Endothelial cell of umbilical vein (primary cell): ENCODE data around the gene NUP54.

Experiments
- EZH2 ChIP-seq: IDR thresholded peaks from 2 replicates; pipeline ENCODE4 v1.6.1; 2012; ENCODE audit warnings: borderline replicate concordance, low read depth, mild to moderate bottlenecking, moderate library complexity, low read length, inconsistent platforms; ENCODE audit not compliant: severe bottlenecking
- JUN ChIP-seq: IDR thresholded peaks from 2 replicates; pipeline ENCODE4 v1.6.1; 2011; ENCODE audit warnings: borderline replicate concordance, low read depth; ENCODE audit not compliant: insufficient read length, insufficient read depth
- POLR2A ChIP-seq: IDR thresholded peaks from 2 replicates; pipeline ENCODE4 v1.6.1; 2012; ENCODE audit warnings: low read depth, mild to moderate bottlenecking, control low read depth, low read length
- POLR2AphosphoS5 ChIP-seq: IDR thresholded peaks from 2 replicates; pipeline ENCODE4 v1.6.1; 2012; ENCODE audit warnings: low read depth, mild to moderate bottlenecking, control low read depth, low read length, moderate library complexity; ENCODE audit not compliant: insufficient read depth
- TF ChIP-seq, protein P1 (sequence below), 2 donors: IDR thresholded peaks; 1 replicate in 1 of 2; 2 replicates in 1 of 2; pipeline ENCODE4 v1.5.1; 2011; ENCODE audit warnings: low read length in 2 of 2, mild to moderate bottlenecking in 2 of 2, moderate library complexity in 2 of 2, control low read depth in 1 of 2, inconsistent platforms in 1 of 2, low read depth in 1 of 2; ENCODE audit not compliant: insufficient read depth in 1 of 2; ENCODE audit errors: extremely low read depth in 1 of 2

DNA sequence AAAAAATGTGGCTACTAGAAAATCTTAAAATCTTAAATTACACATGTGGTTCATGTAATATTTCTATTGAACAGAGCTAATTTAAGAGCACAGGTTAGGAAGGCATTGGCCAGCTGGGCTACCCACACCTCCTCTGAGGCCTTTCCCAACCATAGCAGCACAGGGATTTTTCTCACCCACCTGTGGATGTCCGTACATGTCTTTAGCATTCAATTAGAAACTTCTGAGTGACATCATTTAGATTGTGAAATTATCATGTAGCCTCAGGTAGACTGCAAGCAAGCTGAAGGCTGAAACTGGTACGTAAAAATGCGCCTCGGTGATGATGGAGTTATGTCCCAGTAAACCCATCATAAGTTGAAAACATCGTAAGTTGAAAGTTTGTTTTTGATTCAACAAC, 34.3 kb upstream of the NUP54 start:
- TF ChIP-seq, protein P1, sequence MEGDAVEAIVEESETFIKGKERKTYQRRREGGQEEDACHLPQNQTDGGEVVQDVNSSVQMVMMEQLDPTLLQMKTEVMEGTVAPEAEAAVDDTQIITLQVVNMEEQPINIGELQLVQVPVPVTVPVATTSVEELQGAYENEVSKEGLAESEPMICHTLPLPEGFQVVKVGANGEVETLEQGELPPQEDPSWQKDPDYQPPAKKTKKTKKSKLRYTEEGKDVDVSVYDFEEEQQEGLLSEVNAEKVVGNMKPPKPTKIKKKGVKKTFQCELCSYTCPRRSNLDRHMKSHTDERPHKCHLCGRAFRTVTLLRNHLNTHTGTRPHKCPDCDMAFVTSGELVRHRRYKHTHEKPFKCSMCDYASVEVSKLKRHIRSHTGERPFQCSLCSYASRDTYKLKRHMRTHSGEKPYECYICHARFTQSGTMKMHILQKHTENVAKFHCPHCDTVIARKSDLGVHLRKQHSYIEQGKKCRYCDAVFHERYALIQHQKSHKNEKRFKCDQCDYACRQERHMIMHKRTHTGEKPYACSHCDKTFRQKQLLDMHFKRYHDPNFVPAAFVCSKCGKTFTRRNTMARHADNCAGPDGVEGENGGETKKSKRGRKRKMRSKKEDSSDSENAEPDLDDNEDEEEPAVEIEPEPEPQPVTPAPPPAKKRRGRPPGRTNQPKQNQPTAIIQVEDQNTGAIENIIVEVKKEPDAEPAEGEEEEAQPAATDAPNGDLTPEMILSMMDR (IDR thresholded peaks at IDR 0.05; ENCODE audit: extremely low read depth in 1 of 2, insufficient read depth in 1 of 2, low read depth in 1 of 2, low read length in 2 of 2), result no peak
- TF ChIP-seq JUN (no peak), POLR2A (no peak), EZH2 (no peak), POLR2AphosphoS5 (no peak)
